Psoas muscle (tissue), 8 donors: ENCODE measurements around the gene PHB1. TPM values are rescaled to one million over a fixed set of nuclear protein-coding genes. Genes with fewer than 3 reads are reported as not detected.
A peak's percentile ranks its signal among the peaks of the same experiment; 100 is the strongest.

Experiments used
- ATAC-seq, 4 donors: fragments of 200-7000 bp; cut with Tn5 transposase; one replicate each; pipeline ENCODE4 v1.9.1; 2020; ENCODE audit warnings: moderate library complexity in 3 of 4, mild to moderate bottlenecking in 2 of 4
- DNase-seq, 2 donors: peaks; one replicate each; pipeline ENCODE4 v3.0.0-alpha.2; 2020
- H3K27ac ChIP-seq: fragments of 200-600 bp; one replicate; pipeline ENCODE4 v1.8.0; 2022
- H3K27me3 ChIP-seq, 3 donors: fragments of 200-600 bp in 1 of 3; one replicate each; pipeline versions ENCODE4 v1.6.1 to v1.8.0; 2013 to 2022; ENCODE audit warnings: low read length in 2 of 3, mild to moderate bottlenecking in 2 of 3, moderate library complexity in 1 of 3; ENCODE audit not compliant: insufficient read depth in 3 of 3
- H3K36me3 ChIP-seq, 2 donors: fragments of 200-600 bp in 1 of 2; one replicate each; pipeline versions ENCODE4 v1.6.1 to v1.8.0; 2013 to 2022; ENCODE audit warnings: low read depth in 1 of 2, mild to moderate bottlenecking in 1 of 2, moderate library complexity in 1 of 2; ENCODE audit not compliant: insufficient read depth in 1 of 2
- H3K4me1 ChIP-seq: fragments of 200-600 bp; one replicate; pipeline ENCODE4 v1.8.0; 2022
- H3K4me3 ChIP-seq: fragments of 200-600 bp; one replicate; pipeline ENCODE4 v1.8.0; 2022; ENCODE audit warnings: mild to moderate bottlenecking
- H3K9me3 ChIP-seq: fragments of 200-600 bp; one replicate; pipeline ENCODE4 v1.8.0; 2022
- WGBS, 3 donors: extraction: QIAGEN DNeasy Blood & Tissue Kit; methylation state at CpG; one replicate each; pipeline versions ENCODE4 v1.1.6 to v1.1.7; 2013; 5-methylcytosine and 5-hydroxymethylcytosine counted together
- intact Hi-C, 2 donors: fragments of 100-400 bp; cut with DNase I; formaldehyde crosslinking; loops; one replicate each; pipeline versions ENCODE4 v1.11.0 to v1.14.2; 2022
- polyA plus RNA-seq, 3 donors: library from polyadenylated mRNA; stranded (reverse); fragments of 200-250 nt; gene quantifications; one replicate each; pipeline ENCODE4 v1.2.3, GENCODE V29; 2013
- total RNA-seq, 4 donors: library from RNA; stranded (reverse); fragmentation: NEBNext Ultra II Directional in 2 of 4; extraction: Animal tissue kit (Norgen Biotek cat#: 25700) in 2 of 4; gene quantifications; one replicate each; pipeline versions ENCODE4 v1.2.1 to v1.2.4, GENCODE V29; 2021 to 2023
- TF ChIP-seq, protein P1 (sequence below): fragments of 200-600 bp; IDR thresholded peaks from one replicate; pipeline ENCODE4 v1.8.0; 2022; ENCODE audit warnings: antibody characterized with exemption
- donor health status: healthy with polysubstance abuse.
- donor health status: DM: no; HTN: no; CAD: no; lungs with moderate emphysema.
- donor health status: Bipolar disorder and iron deficiency.
- donor health status: healthy.
- donor health status: DM: yes; HTN: yes; CAD: no.
- donor health status: DM: no; HTN: no; CAD: no.
- donor health status: DM: no; HTN: no; CAD: no.
- donor health status: DM: yes; HTN: yes; CAD: no.

Gene PHB1
- total and polyA plus RNA-seq, 7 donors: 134 to 364 (median 198) TPM

DNA sequence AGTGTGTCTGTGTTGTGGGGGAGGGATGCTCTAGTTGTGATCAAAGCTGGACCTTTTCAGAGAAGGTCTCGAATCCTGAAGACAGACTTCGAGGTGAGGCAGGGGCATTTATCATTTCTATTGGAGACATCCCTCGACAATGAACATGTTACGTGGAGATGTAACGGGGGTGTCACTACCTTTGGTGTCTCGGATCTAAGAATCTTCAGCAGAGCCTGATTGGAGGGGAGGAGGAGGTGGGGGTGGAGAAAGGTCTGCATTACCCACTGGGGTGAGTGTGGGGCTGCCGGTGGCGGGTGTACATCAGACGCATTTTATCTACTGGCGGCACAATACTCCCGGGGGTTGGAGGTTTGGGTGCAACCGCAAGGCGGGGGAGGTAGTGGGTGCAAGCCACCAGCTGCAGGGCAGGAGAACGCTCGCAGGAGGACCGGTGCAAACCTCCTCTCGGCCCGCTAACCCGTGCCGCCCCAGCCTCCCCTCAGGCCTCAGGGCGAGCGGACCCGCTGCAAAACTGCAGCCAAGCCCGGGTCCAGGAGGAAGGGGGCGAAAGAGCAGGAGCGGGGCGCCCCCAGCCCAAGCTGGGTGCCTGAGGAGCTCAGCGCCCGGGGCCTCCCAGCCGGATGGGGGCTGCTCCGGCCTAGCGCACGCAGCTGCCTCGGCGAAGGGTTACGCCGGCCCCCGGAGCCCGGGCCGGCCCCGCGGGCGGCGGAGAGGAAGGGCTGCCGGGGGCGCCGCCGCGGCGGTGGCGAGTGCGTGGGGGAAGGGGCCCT is 53.4 kb downstream of the PHB1 start:
- Histone ChIP-seq H3K36me3 (no peaks in the 10 kb centered on the region), H3K4me1 (peaks cover 35% of the 10 kb centered on the region), H3K27ac (peak overlapping the region; percentile 84), H3K27me3 (no peaks in the 10 kb centered on the region), H3K9me3 (no peaks in the 10 kb centered on the region), H3K4me3 (peak overlapping the region; percentile 92)
- DNase-seq (peak; percentile 32 to 64), ATAC-seq (peak in 2 of 4 donors; percentile 22 to 41)
- WGBS, 3 donors: 1% methylated on average over 27 to 52 of the region's 52 CpGs
- TF ChIP-seq, protein P1, sequence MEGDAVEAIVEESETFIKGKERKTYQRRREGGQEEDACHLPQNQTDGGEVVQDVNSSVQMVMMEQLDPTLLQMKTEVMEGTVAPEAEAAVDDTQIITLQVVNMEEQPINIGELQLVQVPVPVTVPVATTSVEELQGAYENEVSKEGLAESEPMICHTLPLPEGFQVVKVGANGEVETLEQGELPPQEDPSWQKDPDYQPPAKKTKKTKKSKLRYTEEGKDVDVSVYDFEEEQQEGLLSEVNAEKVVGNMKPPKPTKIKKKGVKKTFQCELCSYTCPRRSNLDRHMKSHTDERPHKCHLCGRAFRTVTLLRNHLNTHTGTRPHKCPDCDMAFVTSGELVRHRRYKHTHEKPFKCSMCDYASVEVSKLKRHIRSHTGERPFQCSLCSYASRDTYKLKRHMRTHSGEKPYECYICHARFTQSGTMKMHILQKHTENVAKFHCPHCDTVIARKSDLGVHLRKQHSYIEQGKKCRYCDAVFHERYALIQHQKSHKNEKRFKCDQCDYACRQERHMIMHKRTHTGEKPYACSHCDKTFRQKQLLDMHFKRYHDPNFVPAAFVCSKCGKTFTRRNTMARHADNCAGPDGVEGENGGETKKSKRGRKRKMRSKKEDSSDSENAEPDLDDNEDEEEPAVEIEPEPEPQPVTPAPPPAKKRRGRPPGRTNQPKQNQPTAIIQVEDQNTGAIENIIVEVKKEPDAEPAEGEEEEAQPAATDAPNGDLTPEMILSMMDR: no peak
- intact Hi-C loops: loop anchor here in 1 of 2 donors (5.0 kb wide), 1 partner anchor 44 kb away; no protein-coding TSS in a partner anchor

DNA sequence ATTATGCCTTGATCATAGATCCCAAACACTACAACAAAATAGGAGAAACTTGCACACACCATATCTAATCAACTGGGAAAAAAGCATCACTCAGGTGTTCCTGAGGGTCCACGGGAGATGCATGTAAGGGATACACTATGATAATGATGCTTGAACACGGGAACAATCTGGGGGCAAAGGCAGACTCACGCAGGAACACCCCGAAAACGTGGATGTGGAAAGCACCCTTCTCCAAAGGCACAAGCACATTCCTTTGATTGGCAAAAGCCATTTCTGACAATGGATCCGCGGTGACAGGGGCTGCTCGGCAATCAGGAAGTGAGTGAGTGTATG is 53.9 kb downstream of the PHB1 start:
- Histone ChIP-seq H3K9me3 (no peaks in the 10 kb centered on the region), H3K4me1 (peaks cover 35% of the 10 kb centered on the region), H3K27ac (no peak overlapping the region), H3K27me3 (no peaks in the 10 kb centered on the region), H3K4me3 (peak overlapping the region; percentile 92), H3K36me3 (no peaks in the 10 kb centered on the region)
- ATAC-seq: no peak
- intact Hi-C loops: loop anchor here in 1 of 2 donors (5.0 kb wide), 1 partner anchor 43 kb away; no protein-coding TSS in a partner anchor
- no peak for DNase-seq
- WGBS, 3 donors: 5 to 8% (median 6%) methylated on average over 8 of the region's 8 CpGs
- TF ChIP-seq, protein P1: no peak

DNA sequence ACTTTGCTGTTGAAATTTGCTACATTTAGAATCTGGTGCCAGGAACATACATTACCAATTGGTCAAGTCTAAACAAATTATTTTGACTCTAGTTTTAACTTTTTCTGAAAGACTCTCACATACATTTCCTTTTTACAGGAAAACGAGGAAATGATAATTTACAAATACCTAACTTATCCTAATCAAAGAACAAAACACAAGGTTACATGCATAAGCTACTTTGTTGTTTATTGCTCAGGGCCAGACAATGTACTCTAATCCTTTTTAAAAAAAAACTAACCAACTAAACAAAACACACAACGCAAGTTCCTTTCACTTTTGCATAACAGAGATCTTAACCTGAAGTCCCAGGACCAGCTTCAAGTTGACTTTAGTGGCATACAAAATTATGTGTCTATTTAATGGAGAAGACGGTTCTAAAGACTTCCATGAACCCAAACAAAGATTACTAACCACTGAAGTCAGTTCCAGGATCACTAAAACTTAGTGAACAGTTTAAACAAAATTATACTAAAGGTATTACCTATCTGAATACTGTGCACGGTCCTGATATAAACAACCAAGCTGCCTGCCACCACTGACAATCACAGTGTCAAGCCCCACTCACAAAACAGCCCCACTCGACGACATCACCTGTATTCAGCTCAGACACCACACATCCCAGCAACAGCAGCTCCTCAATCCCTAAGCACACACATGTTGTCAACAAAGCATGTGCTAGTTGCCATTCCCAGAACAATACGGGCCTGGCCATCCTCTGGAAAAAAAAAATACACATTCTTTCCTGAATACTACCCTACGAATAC is 54.5 kb downstream of the PHB1 start:
- H3K9me3 ChIP-seq: no peaks in the 10 kb centered on the region
- H3K4me3 ChIP-seq: peak overlapping the region; percentile 92
- WGBS, 3 donors: 29 to 43% (median 35%) methylated on average over 8 of the region's 8 CpGs
- DNase-seq (no peak), ATAC-seq (no peak)
- no peak overlapping the region for H3K27ac ChIP-seq
- intact Hi-C loops: loop anchor here in 1 of 2 donors (5.0 kb wide), 1 partner anchor 43 kb away; no protein-coding TSS in a partner anchor
- no peaks in the 10 kb centered on the region for H3K27me3 ChIP-seq
- no peaks in the 10 kb centered on the region for H3K36me3 ChIP-seq
- TF ChIP-seq, protein P1: no peak
- peaks cover 35% of the 10 kb centered on the region for H3K4me1 ChIP-seq

DNA sequence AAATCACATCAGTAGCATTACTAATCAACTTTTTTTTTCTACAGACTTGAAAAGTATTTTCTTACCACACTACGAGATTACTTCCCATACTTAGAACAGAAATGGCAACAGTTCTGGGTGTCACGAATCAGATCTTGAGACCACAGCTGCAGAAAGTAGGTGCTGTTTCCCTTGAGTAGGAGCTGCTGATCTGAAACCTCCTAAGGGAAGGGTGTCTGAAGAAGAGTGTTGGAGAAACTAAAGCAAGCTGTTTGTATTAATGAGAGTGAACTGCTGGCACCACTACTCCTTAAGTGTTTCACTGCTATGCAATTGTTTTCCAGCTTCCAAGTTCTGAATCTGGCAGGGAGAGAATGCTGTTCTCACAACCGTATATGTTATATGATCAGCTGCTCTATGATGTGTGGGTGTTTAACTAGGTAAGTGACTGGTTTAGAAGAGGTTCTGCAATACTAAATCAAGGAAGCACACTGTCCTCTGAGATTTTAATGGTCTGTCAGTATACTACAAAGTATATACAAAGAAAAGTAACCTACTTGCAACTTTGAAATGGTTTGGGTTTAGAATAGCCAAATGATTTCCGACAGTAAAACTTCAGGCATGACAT is 55.9 kb downstream of the PHB1 start:
- intact Hi-C loops: no loop called here
- Histone ChIP-seq H3K4me1 (peaks cover 39% of the 10 kb centered on the region), H3K27me3 (no peaks in the 10 kb centered on the region), H3K4me3 (no peak overlapping the region), H3K36me3 (no peaks in the 10 kb centered on the region), H3K27ac (no peak overlapping the region), H3K9me3 (no peaks in the 10 kb centered on the region)
- ATAC-seq: no peak
- TF ChIP-seq, protein P1: no peak
- no peak for DNase-seq
- WGBS, 3 donors: 37 to 53% (median 38%) methylated on average over 4 of the region's 4 CpGs
